MM.1S (cell line): ENCODE measurements around the gene TSPAN3.

Experiments used
- CTCF ChIP-seq: fragments of 300-600 bp; sonication (generic); IDR thresholded peaks from 2 replicates; pipeline ENCODE4 v1.5.1; 2016; ENCODE audit warnings: antibody characterized with exemption, low read length, mixed read lengths
- EZH2 ChIP-seq: fragments of 300-600 bp; sonication (generic); optimal IDR thresholded peaks from 2 replicates; pipeline ENCODE3; 2017; ENCODE audit warnings: low read depth, mild to moderate bottlenecking, antibody characterized with exemption, low read length, mixed read lengths

GRCh38 chr15:77057072-77057471 is 13.8 kb downstream of the TSPAN3 start:
- TF ChIP-seq CTCF: no peak
- no peak for TF ChIP-seq EZH2
